Activated gamma-delta T cell (primary cell): ENCODE data around the gene SAPCD2.
A peak's percentile ranks its signal among the peaks of the same experiment; 100 is the strongest.

ENCODE experiments used
- DNase-seq: peaks from one replicate; lab custom pipeline; 2025; lab: John Stamatoyannopoulos, UW

SAPCD2 gene

DNA sequence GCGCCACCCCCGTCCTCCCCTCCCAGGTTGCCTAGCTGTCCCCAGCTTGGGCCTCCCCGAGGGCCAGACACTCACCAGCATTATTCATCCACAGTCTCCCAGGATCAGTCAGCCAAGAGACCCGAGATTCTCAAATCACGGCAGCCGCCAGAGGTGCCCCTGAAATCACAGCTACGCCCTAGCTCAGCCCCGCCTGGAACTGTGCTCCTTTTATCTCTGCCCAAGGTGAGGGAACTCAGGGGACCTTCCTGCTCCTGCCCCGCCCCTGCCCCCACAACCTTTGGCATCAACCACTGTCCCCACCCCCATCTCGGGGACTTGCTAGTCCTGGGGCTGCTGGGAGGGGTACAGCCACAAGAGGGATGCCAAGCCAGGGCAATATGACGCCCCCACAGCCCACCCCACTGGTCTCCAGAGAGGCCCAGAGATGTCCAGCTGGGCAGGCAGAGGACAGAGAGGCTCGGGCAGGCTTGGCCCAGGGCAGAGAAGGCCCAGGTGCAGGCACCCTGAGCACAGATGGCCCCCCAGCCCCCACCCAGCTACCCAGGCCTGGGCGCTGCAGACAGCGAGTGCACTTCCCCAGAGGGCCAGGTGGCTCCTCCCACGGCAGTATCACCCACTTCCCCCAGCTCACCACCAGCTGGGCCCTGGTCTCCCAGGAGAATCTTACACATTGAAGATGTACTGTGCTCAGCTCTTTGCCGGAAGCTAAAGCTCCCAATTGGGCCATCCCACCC, 38.3 kb downstream of the SAPCD2 start, which contains the start of gene FUT7:
TSS of gene FUT7 (minus strand) at position 185 of the 737 bp plus-strand sequence. CDS start at position 88, 97 bp downstream.
- no peak for DNase-seq

DNA sequence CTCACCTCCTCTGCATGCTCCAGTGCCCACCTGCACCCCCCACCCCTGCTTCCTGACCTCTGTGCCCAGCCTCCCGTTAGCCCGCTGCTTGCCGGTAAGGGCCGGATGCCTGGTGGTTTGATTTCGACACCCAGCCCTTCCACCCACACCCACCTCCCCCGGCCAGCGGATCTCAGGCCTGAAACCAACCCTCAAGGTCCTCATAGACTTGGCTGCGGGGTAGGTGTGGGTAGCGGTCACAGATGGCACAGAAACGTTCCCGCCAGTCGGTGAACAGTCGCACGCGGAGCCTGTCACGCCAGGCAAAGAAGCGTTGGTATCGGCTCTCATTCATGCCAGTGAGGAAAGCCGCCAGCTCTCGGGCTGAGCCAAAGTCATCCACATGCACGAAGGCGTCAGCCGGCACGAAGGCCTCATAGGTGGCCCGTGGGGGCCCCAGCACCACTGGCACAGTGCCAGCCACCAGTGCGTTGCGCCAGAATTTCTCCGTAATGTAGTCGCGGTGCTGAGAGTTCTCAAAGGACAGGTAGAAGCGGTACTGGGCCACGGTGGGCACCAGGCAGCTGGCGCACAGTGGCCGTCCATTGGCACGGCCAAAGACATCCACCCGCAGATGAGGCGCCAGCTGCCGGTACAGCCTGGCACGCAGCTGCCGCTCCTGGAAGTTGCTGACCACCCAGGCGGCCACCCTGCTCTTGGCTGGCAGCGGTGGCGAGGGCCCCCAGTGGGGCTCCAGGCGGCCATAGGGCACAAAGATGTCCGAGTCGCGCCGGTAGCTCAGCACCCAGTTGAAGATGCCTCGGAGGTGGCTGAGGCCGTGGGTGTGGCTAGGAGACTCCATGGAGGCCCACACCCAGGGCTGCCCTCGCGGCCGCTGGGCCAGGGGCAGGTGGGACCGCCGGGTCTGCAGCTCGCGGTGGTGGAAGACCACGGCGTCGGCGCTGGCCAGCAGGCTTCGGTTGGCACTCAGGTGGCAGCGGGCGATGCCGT, 39.5 kb downstream of the SAPCD2 start:
- no peak for DNase-seq

DNA sequence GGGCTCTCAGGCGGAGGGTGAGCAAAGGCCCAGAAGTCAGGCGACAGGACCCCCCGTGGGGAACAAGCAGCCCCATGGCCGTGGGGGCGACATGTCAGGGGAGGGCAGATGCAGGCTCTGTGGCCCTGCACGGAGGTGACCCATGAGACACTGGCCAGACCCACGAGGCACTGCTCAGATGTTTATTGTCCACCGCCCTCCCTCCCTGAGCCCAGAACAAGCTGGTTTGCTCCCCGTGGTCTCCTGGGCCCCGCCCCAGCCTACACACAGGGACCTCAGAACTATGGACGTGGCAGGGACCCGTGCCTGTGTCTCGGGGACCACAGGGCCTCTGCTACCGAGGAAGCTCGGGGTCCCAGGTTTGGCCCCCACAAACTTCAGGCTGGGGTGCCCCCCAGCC, 40.4 kb downstream of the SAPCD2 start:
- DNase-seq = no peak

DNA sequence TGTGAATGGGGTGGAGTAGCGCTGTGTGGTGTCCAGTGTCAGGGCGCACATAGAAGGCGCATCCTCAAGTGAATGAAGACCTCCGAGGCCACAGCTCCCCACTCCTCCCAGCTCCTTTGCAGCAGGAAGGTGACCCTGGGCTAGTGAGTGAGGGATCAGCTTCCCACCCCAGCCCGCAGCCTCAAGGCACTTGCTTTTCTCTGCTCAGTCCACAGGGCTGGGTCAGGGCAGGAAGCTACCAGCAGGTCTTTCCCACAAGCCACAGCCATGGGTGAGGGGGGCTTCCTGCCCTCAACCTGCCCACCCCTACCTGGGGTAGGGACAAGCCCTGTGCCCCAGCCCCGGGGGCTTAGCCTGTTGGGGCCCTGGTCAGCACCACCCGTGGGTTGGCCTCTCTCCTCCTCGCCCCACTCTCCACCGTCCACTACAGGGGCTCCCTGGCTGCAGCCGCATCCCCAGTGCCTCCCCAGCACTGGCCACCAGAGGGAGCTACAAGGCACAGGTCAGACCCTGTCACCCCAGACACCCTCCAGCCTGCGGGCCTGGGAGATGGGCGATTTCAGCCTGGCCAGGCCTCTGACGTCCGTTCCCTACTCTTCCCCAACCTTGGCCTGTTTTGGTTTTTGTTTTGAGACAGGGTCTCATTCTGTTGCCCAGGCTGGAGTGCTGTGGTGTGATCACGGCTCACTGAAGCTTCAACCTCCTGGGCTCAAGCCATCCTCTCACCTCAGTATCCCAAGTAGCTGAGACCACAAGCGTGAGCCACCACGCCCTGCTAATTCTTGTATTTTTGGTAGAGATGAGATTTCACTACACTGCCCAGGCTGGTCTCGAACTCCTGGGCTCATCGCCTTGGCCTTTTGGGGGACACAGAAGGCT, 41.1 kb downstream of the SAPCD2 start:
- DNase-seq = no peak

DNA sequence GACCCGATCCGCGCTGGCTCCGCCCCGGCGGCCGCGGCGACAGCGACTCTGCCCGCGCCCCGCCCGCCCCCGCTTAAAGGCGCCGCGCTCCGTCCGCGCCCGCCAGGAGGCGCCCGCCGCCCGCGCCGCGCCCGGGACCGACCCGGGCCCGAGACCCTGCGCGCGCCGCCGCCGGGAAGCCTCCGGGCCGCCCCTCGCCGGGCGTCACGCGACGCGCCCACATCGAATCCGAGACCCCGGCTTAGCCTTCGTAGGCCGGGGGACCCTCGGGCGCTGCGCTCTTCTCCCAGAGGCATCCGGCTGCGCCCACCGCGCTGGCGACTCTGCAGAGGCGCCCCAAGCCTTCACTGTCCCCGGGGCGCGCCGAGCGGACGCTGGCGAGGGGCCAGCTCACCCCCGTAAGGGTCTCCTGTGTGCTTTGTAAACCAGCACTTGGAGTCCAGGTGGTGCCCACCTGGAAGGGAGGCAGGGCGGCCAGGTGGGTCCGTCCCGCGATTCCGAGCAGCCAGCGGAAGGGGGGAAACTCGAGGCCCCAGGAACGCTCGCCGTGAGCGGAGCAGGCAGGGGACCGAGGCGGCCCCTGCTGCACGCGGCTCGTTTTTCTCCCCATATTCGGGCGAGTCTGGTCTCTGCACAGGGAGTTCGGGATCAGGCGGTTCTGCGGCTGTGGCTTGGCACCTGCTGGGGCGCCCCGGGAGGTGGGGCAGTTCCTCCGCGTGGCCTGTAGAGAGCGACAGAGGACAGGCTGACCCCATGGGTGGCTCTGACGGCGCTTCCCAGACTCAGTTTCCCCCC, 41.9 kb downstream of the SAPCD2 start:
- DNase-seq = peak; percentile 64

DNA sequence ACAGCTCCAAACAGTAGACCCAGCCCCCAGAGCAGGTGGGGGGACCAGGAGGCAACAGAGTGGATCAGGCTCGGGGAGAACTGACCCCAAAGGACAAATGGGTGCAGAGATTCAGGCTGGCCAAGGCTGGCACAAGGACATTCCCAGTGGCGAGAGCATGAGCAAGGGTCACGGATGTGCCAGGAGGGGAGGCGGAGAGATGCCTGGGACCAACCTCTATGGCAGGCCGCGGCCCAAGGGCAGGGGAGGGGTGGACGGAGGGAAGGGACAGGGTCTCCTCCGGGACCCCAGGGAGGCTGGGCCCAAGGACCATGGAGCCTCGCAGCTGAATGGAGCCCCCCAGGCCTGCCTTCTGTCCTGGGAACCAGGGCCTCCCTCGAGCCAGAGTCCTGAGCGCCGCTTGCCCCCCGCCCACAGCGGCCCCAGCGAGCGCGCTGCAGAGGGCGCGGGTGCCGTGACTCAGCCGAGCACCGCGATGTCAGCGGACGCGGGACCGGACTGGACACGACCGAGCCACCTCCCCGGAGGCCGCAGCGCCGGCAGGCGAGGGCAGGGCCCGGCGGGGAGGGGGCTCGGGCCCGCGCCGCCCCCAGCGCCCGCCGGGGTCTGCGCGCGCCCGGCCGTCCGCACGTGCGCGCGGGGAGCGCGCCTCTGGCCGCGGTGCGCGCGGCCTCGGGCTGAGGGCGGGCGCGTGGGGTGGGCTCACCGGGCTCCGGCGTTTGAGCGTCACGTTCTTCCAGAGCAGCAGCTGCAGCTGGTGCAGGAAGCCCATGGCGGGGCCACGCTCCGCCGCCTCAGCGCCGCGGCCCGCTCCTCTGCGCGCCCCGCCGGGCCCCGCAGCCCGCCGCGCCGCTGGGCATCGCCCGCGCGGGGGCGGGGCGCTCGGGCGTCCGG, 42.7 kb downstream of the SAPCD2 start, which contains the start of gene ABCA2:
TSS of gene ABCA2 (minus strand) at position 869 of the 894 bp plus-strand sequence. CDS start at position 772, 97 bp downstream.
- DNase-seq = no peak

DNA sequence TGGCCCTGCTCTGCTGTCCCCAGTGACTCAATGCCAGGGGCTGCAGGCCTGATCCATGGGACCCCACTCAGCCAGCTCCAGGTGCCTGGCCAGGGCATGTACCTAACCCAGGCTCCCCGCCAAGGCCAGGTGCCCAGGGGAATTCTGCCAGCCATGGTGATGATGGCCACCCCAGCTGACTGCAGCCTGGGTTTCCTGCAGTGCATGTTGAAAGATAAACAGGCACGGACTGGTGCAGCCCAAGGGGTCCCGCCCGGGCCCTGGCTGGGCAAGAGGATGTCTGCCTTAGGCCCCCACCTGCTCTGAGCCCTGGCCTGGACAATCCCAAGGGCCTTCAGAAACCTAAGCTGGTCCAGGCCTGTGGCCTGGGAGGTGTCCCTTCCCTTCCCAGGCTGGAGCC, 43.5 kb downstream of the SAPCD2 start:
- no peak for DNase-seq

DNA sequence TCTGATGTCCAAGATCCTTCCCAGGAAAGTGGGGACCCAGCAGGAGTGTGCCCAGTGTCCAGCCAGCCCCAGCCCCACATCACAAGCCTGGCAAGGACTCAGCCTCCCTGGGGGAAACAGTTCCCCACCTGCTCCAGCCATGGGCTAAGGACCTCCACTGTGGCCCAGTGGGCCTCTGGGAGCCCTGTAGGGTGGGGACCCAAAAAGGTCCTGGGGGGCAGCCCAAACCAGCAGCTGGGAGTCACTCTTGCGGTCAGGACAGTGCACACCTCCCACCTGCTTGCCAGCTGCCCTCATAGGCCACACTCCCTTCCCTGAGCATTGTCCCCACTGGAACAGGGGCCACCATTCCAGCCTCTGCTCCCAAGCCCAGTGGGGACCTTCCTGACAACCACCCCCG, 44.0 kb downstream of the SAPCD2 start:
- no peak for DNase-seq

DNA sequence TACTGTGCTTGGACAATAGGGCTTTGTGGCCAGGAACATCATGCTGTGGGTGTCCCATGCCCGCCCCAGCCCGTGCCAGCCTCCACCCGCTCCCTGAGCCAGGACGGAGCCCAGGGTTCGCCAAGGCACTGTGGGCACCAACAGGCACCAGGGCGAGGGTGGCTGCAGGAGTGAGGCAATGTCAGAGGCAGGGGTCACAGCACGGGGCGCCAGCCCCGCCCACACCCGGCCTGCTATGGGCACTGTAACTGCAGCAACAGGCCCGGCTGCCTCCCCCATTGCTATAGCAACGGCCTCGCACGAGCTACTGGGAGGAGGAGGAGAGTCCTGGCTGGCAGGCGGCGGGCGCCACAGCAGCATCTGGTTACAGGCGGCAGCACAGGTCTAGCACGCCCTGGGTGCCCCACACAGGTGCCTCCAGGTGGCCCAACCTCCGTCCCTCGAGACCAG, 44.8 kb downstream of the SAPCD2 start:
- DNase-seq = no peak

DNA sequence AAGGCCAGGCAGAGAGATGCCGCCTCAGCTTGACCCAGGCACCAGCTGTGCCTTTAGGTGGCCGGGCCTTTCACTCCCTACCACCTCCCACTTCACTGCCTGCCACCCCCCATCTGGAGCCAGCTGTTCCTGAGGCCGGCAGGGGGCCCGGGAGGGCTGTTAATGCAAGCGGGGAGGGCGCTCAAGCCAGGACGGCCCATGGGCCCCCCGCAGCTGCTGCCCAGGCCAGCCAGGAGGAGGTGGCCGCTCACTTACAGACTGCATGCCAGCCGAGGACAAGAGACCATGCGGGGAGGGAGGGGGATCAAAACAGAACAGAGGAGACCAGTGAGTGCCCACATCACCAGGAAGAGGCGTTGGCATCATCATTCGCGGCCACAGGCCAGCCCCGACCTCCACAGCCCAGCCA, 46.8 kb downstream of the SAPCD2 start:
- DNase-seq = no peak

DNA sequence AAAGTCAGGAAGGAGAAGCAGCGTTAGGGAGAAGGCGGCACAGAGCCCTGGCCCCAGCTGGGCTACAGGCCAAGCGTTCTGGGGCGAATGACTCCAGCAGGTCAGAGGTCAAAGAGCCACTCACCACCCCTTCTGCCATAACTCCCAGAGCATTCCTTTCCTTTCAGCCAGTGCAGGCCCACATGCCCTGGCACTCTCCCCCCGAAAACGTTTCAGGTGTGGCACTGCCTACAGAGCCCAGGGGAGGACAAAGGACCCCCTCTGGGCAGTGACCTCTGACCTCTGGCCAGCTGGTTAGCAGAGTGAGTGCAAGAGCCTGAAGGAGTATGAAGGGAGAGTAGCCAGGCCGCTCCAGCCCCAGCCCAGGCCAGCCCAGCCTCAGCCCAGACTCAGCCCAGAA, 47.2 kb downstream of the SAPCD2 start:
- no peak for DNase-seq

DNA sequence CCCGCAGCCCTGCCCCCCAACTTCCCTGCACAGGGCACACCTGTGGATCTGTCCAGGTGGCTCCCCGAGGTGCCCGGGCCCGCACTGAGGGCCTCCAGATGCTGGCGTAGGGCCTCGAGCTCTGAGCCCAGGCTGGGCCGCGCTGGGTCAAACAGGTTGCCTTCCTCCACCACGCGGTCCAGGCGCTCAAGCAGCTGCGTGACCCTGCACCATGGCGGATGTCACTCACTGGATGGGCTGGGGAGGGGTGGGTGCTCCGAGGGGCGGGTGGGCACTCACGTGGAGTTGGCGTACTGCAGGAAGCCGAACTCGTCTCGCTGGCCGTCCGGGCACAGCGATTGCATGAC, 47.7 kb downstream of the SAPCD2 start:
- DNase-seq = no peak

DNA sequence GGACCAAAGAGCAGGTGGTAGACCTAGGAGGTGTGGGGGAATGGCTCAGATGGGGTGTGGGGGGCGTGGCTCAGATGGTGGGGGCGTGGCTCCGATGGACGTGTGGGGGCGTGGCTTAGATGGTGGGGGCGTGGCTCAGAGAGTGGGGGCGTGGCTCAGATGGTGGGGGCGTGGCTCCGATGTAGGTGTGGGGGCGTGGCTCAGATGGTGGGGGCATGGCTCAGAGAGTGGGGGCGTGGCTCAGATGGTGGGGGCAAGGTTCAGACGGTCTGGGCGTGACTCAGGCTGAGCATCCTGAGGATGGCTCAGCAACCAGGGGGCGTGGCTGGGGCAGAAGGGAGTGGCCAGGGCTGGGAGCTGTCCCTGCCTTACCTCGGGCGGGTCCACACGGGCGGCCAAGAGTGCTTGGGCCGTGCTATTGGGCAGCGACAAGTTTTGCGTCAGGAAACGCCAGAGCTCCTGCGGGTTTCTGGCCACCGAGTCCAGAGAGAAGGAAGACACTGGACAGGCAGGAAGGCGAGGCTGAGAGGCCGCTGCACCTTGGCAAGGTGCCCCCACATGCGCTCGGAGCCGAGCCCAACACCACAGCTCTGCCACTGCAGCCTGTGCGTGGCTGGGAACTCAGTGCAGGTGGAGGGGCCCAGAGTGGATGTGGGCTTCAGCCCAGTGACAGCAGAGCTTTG, 48.2 kb downstream of the SAPCD2 start:
- peak; percentile 45 for DNase-seq

DNA sequence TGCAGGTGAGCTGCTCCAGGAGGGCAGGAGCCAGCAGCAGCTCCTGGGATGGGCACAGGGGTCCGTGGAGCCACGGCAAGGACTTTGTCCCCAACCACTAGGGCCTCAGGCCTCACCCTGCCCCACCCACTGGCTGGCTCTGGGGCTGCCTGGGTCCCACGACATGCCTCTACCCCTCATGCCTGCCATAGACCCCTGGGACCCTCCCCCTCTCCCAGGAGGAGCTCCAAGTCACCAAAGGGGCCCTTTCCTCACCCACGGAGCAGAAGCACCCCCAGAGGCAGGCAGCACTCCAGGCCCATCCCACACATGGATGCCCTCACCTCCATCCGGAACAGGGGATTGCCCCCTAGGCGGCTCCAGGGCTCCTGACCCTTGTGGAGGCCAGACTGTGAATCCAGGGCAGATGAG, 48.8 kb downstream of the SAPCD2 start:
- no peak for DNase-seq

DNA sequence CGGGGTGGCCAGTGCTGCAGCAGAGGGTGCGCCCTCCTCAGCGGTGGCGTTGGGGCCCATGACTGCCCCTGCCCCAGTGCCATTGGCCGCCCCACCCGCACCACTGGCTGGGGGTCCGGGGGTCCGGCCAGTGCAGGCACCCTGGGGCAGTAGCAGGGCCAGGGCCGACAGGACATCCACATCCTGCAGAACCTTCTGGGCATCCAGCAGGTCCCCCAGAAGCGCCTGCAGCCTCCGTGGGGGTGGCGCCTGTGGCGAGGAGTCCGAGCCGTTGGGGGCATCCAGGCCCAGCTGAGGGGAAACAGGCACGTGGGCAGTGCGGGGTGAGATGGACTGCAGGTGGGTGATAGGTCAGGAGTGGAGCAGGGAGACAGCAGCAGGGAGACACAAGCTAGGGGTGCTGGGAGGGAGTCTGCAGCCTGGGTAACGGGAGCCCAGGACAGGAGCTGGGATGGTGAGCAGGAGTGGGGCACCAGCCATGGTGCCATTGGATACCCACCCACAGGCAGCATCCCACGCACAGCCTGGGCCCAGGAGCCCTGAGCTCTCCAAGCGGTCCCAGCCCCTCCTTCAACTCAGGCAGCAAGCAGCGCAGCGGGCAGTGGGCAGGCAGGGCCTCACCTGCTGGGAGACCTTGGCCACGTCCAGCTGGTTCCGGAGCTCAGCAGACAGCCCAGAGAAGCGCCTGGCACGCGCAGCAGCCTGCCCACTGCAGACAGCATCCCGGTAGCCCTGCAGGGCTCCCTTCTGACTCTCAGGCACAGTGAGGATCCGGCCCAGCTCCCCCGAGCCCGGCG, 49.4 kb downstream of the SAPCD2 start:
- DNase-seq = no peak

DNA sequence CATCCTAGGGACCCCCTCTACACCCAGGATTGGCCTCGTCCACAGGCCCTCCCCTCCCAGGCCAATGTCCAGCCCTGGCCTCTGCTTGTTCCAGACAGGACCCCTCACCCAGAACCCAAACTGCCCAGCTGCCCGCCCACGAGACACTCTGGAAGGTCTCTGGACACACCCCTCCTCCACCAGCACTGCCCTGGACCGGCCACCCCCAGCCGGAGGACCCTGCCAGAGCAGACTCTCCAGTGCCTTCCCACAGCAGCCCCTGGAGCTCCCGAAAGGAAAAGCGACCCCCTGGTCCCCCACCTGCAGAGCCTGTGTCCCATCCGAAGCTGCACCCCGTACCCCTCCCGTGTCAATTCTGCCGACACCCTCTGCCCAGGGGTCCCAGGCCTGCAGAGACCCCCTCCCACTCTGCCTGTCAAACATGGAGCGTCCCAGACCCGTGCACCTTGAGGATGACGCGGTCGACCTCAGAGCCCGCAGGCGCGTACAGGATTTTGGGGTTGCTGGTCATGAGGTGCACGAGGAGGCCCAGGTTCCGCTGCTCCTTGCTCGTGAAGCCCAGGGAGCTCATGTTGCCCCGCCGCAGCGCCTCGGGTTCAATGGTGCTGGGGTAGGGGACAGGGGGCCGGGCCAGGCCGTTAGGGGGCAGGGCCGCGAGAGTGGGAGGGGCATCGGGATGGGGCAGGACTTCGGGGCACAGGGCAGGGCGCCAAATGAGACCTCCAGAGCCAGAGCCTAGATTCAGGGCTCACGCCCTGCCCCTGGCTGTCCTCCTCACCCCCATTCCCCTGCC, 50.3 kb downstream of the SAPCD2 start:
- DNase-seq = no peak

DNA sequence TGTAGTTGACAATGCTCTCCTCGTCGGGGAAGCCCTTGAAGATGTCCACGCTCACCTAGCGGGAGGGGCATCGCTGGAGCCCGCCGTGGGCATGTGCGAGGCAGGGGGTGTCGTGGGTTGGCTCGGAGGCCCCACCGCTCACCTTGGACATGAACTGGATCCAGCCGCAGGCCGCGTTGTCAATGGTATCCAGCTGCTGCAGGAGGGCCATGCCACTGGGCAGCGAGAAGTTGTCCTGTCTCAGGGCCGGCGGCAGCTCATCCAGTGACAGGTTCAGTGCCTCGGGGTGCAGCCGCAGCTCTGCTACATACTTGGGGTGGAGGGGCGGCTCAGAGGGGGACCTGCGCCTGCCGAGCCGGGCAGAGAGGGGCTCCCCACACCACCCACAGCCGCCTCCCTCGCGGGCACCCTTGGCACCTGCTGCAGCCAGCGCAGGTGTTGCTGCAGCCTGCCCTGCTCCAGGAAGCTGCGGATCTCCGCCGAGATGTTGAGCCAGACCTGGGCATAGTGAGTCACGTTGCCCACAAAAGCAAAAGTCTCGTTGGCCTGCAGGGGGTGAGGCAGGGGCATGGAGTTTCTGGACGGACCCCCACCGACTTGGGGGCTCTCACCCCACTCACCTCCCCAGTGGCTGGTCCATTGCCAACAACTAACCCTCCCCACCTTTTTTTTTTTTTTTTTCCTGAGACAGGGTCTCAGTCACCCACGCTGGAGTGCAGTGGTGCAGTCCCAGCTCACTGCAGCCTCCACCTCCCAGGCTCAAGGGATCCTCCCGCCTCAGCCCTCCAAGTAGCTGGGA, 51.4 kb downstream of the SAPCD2 start:
- no peak for DNase-seq
